AML-193 (cell line): ENCODE data around the gene OR4N2.
A peak's percentile ranks its signal among the peaks of the same experiment; 100 is the strongest.
"Not testable (repeated sequence)": the region's sequence is repeated elsewhere in the genome, so short reads cannot be mapped to it uniquely, and the experiment has no call there.

Experiments used
- DNase-seq, 2 experiments: peaks; one replicate each; lab custom pipeline; 2025; lab: John Stamatoyannopoulos, UW

Gene OR4N2

GRCh38 chr14:19834203-19834848, 30.8 kb downstream of the OR4N2 start:
- not testable (repeated sequence) for DNase-seq

GRCh38 chr14:19838433-19838832, 34.9 kb downstream of the OR4N2 start:
- no peak for DNase-seq

- DNase-seq, result no peak
Measured at GRCh38 chr14:19851365-19851764, 47.8 kb downstream of the OR4N2 start.

- DNase-seq, result not testable (repeated sequence)
Measured at GRCh38 chr14:19866061-19866669, 62.6 kb downstream of the OR4N2 start.

- no peak for DNase-seq
Measured at GRCh38 chr14:19873178-19873577, 69.6 kb downstream of the OR4N2 start.

- DNase-seq, result no peak
Measured at GRCh38 chr14:19874842-19875241, 71.3 kb downstream of the OR4N2 start, which contains the start of gene OR4K2. Gene OR4K2, plus strand, starts transcription at chr14:19875142. Its CDS starts 1,126 bp downstream, at chr14:19876268.

- peak; percentile 4 to 13 for DNase-seq
Measured at GRCh38 chr14:19878029-19878642, 74.6 kb downstream of the OR4N2 start.
